ENCODE measurements around the gene KCTD7. TPM values are rescaled to one million over a fixed set of nuclear protein-coding genes. Genes with fewer than 3 reads are reported as not detected.
A peak's percentile ranks its signal among the peaks of the same experiment; 100 is the strongest.
"Not testable (repeated sequence)": the region's sequence is repeated elsewhere in the genome, so short reads cannot be mapped to it uniquely, and the experiment has no call there.

The KCTD7 gene
- total and polyA plus RNA-seq, 2 donors (not counting 1 experiment from before 2014, with no cell fraction given) = 15.2 to 17.4 TPM

GRCh38 chr7:66679633-66680244 is 51.1 kb downstream of the KCTD7 start:
- Histone ChIP-seq H3K36me3 (ENCODE audit: control insufficient read depth, insufficient read depth, low read length) (no peaks in the 10 kb centered on the region), H2AFZ (ENCODE audit: low read length) (no peak overlapping the region), H3K4me2 (ENCODE audit: extremely low read depth, insufficient read depth, low read length) (no peak overlapping the region), H3K79me2 (ENCODE audit: control insufficient read depth, insufficient read depth, low read length) (peaks cover 38% of the 10 kb centered on the region), H3K27me3 (ENCODE audit: control insufficient read depth, insufficient read depth, low read length) (no peaks in the 10 kb centered on the region), H3K4me1 (ENCODE audit: control insufficient read depth, extremely low read depth, insufficient read depth, low read length) (no peaks in the 10 kb centered on the region), H4K20me1 (ENCODE audit: control insufficient read depth, extremely low read depth, insufficient read depth, low read length) (no peaks in the 10 kb centered on the region), H3K27ac (ENCODE audit: insufficient read depth, low read length) (no peak overlapping the region), H3K9me3 (ENCODE audit: control insufficient read depth, insufficient read depth, low read depth, low read length) (no peaks in the 10 kb centered on the region), H3K4me3 (replicated peaks in 1 of 4; ENCODE audit: control extremely low read depth in 1 of 4, insufficient read depth in 1 of 4, low read depth in 3 of 4, low read length in 4 of 4) (no peak overlapping the region), H3K9ac (ENCODE audit: insufficient read depth, low read length) (no peak overlapping the region)
- DNase-seq (ENCODE audit: low read depth in 2 of 2) = no peak
- TF ChIP-seq EZH2 (IDR thresholded peaks at IDR 0.05; ENCODE audit: low read length, missing control alignments) (no peak), CTCF (conservative IDR thresholded peaks at IDR 0.05 in 1 of 2, IDR thresholded peaks at IDR 0.05 in 1 of 2; ENCODE audit: low read depth in 1 of 2, low read length in 2 of 2) (no peak)

GRCh38 chr7:66681491-66682349 is 53.0 kb downstream of the KCTD7 start:
- Histone ChIP-seq H3K27ac (ENCODE audit: insufficient read depth, low read length) (peak overlapping the region; percentile 86), H3K36me3 (ENCODE audit: control insufficient read depth, insufficient read depth, low read length) (no peaks in the 10 kb centered on the region), H3K9me3 (ENCODE audit: control insufficient read depth, insufficient read depth, low read depth, low read length) (no peaks in the 10 kb centered on the region), H4K20me1 (ENCODE audit: control insufficient read depth, extremely low read depth, insufficient read depth, low read length) (no peaks in the 10 kb centered on the region), H3K27me3 (ENCODE audit: control insufficient read depth, insufficient read depth, low read length) (no peaks in the 10 kb centered on the region), H3K4me3 (replicated peaks in 1 of 4; ENCODE audit: control extremely low read depth in 1 of 4, insufficient read depth in 1 of 4, low read depth in 3 of 4, low read length in 4 of 4) (peak overlapping the region; percentile 73 to 89 (median 78)), H2AFZ (ENCODE audit: low read length) (peak overlapping the region; percentile 47), H3K4me2 (ENCODE audit: extremely low read depth, insufficient read depth, low read length) (peak overlapping the region; percentile 75), H3K79me2 (ENCODE audit: control insufficient read depth, insufficient read depth, low read length) (peaks cover 54% of the 10 kb centered on the region), H3K9ac (ENCODE audit: insufficient read depth, low read length) (peak overlapping the region; percentile 89), H3K4me1 (ENCODE audit: control insufficient read depth, extremely low read depth, insufficient read depth, low read length) (no peaks in the 10 kb centered on the region)
- peak; percentile 94 to 95 for DNase-seq (ENCODE audit: low read depth in 2 of 2)
- TF ChIP-seq CTCF (conservative IDR thresholded peaks at IDR 0.05 in 1 of 2, IDR thresholded peaks at IDR 0.05 in 1 of 2; ENCODE audit: low read depth in 1 of 2, low read length in 2 of 2) (no peak), EZH2 (IDR thresholded peaks at IDR 0.05; ENCODE audit: low read length, missing control alignments) (no peak)

- Histone ChIP-seq H3K4me1 (ENCODE audit: control insufficient read depth, extremely low read depth, insufficient read depth, low read length) (no peaks in the 10 kb centered on the region), H3K27me3 (ENCODE audit: control insufficient read depth, insufficient read depth, low read length) (no peaks in the 10 kb centered on the region), H4K20me1 (ENCODE audit: control insufficient read depth, extremely low read depth, insufficient read depth, low read length) (no peaks in the 10 kb centered on the region), H3K9me3 (ENCODE audit: control insufficient read depth, insufficient read depth, low read depth, low read length) (no peaks in the 10 kb centered on the region), H3K4me3 (replicated peaks in 1 of 4; ENCODE audit: control extremely low read depth in 1 of 4, insufficient read depth in 1 of 4, low read depth in 3 of 4, low read length in 4 of 4) (peak overlapping the region; percentile 73 to 89 (median 78)), H3K27ac (ENCODE audit: insufficient read depth, low read length) (peak overlapping the region; percentile 86), H2AFZ (ENCODE audit: low read length) (peak overlapping the region; percentile 47), H3K79me2 (ENCODE audit: control insufficient read depth, insufficient read depth, low read length) (peaks cover 59% of the 10 kb centered on the region), H3K9ac (ENCODE audit: insufficient read depth, low read length) (peak overlapping the region; percentile 89), H3K4me2 (ENCODE audit: extremely low read depth, insufficient read depth, low read length) (peak overlapping the region; percentile 78), H3K36me3 (ENCODE audit: control insufficient read depth, insufficient read depth, low read length) (no peaks in the 10 kb centered on the region)
- TF ChIP-seq EZH2 (IDR thresholded peaks at IDR 0.05; ENCODE audit: low read length, missing control alignments) (no peak), CTCF (conservative IDR thresholded peaks at IDR 0.05 in 1 of 2, IDR thresholded peaks at IDR 0.05 in 1 of 2; ENCODE audit: low read depth in 1 of 2, low read length in 2 of 2) (no peak)
- DNase-seq (ENCODE audit: low read depth in 2 of 2) = peak in 1 of 2 donors; percentile 64
These were observed 53.8 kb downstream of the KCTD7 start for GRCh38 chr7:66682350-66683093.

- H3K9ac ChIP-seq (ENCODE audit: insufficient read depth, low read length) = peak overlapping the region; percentile 89
- peak; percentile 40 to 73 for DNase-seq (ENCODE audit: low read depth in 2 of 2)
- peaks cover 62% of the 10 kb centered on the region for H3K79me2 ChIP-seq (ENCODE audit: control insufficient read depth, insufficient read depth, low read length)
- H3K4me3 ChIP-seq (replicated peaks in 1 of 4; ENCODE audit: control extremely low read depth in 1 of 4, insufficient read depth in 1 of 4, low read depth in 3 of 4, low read length in 4 of 4) = peak overlapping the region; percentile 73 to 89 (median 78)
- not testable (repeated sequence) for H3K27me3 ChIP-seq (ENCODE audit: control insufficient read depth, insufficient read depth, low read length); H3K36me3 ChIP-seq (ENCODE audit: control insufficient read depth, insufficient read depth, low read length); H3K4me1 ChIP-seq (ENCODE audit: control insufficient read depth, extremely low read depth, insufficient read depth, low read length); H2AFZ ChIP-seq (ENCODE audit: low read length); H3K9me3 ChIP-seq (ENCODE audit: control insufficient read depth, insufficient read depth, low read depth, low read length); H4K20me1 ChIP-seq (ENCODE audit: control insufficient read depth, extremely low read depth, insufficient read depth, low read length)
- peak overlapping the region; percentile 78 for H3K4me2 ChIP-seq (ENCODE audit: extremely low read depth, insufficient read depth, low read length)
- peak overlapping the region; percentile 86 for H3K27ac ChIP-seq (ENCODE audit: insufficient read depth, low read length)
These were observed 54.6 kb downstream of the KCTD7 start for GRCh38 chr7:66683094-66683769.
